ENCODE results near the gene METTL16. TPM values are rescaled to one million over a fixed set of nuclear protein-coding genes. Genes with fewer than 3 reads are reported as not detected.
"Not testable (repeated sequence)": the region's sequence is repeated elsewhere in the genome, so short reads cannot be mapped to it uniquely, and the experiment has no call there.

Gene METTL16, protein sequence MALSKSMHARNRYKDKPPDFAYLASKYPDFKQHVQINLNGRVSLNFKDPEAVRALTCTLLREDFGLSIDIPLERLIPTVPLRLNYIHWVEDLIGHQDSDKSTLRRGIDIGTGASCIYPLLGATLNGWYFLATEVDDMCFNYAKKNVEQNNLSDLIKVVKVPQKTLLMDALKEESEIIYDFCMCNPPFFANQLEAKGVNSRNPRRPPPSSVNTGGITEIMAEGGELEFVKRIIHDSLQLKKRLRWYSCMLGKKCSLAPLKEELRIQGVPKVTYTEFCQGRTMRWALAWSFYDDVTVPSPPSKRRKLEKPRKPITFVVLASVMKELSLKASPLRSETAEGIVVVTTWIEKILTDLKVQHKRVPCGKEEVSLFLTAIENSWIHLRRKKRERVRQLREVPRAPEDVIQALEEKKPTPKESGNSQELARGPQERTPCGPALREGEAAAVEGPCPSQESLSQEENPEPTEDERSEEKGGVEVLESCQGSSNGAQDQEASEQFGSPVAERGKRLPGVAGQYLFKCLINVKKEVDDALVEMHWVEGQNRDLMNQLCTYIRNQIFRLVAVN
- total RNA-seq (2014; rRNA removed; shearing (Covaris generic)) = 20.2 and 21.2 TPM in 2 replicates

DNA sequence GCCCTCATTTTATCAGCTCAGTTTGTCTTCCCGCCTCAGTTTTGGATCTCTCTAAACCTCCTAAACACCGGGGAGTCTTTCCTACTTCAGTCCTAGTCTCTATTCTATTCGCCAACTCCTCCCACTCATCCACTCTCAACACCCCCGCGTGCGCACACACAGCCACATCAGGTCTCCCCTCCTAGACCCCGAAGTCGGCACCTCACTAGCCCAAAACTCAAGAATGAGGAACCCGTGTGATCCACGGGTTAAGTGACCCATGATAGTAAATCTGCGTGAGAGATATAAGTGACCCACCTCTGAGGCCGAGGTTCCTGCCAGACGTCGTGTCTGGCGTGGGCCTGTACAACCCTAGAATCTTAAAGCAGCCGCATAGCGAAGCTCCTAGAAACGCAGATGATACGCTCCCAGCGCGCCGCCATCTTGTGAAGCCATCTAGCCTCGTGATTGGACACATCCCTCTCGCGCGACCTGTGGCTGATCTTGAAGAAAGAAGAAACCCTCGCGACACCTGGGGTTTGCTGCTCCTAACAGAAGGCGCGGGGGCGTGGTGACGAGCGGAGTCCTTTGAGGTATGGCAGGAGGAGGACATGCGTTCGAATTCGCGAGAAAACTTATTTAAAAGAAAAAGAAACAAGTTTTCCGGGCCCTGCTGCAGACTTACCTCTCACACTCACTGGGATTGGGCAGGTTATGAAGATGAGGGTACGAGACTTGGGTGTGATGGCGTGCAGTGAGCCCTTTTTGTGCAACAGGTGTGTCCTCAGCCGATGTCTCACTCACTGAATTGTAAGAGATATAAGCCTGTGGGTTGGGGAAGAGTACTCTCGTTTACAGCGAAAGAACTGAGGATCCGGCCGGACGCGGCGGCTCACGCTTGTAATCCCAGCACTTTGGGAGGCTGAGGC, at the start of gene METTL16:
TSS of gene METTL16 (minus strand) at position 427 of the 908 bp plus-strand sequence. CDS start 9,557 bp downstream, outside the sequence.
- peak; percentile 99 for DNase-seq (ENCODE audit: low read depth)

DNA sequence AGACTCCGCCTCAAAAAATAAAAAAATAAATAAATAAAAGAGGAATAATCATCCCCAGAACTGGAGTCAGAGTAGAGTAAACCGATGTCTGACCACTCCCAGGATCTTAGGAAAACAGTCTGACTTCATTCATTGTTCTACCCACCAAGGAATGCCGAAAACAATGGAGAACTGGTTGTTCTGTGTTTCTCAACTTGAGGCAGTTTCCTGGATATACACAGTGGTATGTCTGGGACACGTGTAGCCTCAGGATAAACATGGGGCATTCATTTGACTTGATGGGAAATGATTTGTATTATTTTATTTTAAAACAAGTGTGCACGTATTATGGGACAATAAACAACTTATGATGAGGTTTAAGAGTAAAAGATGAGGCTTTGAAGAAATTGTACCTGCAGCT, 49.0 kb upstream of the METTL16 start:
- no peak for DNase-seq (ENCODE audit: low read depth)

DNA sequence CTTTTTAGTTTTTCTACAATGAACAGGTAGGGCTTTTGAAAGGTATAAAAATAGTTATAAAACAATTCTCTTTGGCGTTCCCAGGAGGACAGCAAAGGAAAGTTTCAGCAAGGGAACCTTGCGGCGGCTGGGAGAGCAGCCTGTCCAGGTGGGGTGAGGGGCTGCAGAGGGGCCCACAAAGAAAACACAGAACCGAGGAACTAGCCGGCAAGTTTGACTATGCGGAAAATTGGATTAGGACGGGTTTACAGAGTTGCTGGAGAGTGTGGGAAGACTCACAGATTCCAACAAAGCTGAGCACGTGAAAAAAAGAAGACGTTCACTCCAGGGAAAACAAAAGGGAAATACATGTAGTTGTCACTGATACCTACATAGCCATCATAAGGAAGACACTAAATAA, 40.2 kb upstream of the METTL16 start:
- DNase-seq (ENCODE audit: low read depth) = no peak

DNA sequence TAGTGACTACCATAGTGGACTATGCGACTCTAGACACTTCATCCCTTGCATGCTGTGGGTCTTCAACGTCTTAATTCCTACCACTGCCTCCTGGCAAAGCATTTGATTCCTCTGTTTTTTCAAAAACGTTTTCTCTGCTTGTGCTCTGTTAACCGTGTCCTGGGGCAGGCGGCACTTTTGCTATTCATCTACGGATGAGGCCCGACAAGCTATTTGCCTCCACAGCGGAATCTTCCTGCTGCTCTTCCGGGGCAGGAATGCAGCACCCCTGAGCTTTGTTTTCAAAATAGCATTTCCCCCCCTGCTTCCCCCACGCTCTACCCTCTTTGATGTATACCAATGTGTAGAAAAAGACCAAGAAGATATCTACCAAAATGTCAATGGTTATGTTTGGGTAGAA, 39.8 kb upstream of the METTL16 start:
- DNase-seq (ENCODE audit: low read depth) = no peak

DNA sequence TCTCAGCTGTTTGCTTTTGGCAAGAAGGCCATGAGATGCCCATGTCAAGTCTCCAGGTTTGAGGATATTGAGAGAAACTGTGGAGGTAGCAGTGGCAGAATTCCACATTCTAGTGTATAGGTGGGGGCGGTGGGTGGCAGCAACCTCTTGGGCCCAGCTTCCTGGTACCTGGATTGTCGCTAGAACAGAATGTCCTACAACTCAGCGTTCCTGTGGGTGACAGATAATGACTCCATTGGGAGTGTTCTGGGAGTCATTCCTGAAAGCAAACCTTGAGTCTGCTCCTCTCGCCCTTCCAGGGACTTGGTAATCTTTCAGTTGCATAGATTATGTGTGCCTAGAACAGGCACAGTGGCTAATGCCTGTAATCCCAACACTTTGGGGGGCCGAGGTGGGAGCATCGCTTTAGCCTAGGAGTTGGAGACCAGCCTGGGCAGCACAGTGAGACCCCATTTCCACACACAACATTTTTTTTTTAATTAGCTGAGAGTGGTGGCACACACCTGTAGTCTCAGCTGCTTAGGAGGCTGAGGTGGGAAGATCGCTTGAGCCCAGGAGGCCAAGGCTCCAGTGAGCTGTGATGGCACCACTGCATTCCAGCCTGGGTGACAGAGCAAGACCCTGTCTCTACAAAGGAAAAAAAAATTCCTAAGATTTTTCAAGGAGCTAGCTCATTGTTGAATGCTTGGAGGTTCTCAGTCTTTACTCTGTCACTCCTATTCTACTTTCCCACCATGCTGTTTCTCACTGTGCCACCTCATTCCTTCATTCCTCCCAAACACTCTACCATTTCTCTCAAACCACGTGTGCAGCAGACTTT, 37.9 kb upstream of the METTL16 start:
- DNase-seq (ENCODE audit: low read depth) = no peak

DNA sequence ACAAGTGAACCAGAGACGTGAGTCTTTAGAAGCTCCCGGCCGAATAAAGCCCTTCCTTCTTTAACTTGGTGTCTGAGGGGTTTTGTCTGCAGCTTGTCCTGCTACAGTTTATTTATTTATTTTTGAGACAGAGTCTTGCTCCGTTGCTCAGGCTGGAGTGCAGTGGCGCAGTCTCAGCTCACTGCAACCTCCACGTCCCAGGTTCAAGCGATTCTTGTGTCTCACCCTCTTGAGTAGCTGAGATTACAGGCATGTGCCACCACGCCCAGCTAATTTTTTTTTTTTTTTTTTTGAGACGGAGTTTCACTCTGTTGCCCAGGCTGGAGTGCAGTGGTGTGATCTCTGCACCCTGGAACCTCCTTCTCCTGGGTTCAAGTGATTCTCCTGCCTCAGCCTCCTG, 36.3 kb upstream of the METTL16 start:
- not testable (repeated sequence) for DNase-seq (ENCODE audit: low read depth)

DNA sequence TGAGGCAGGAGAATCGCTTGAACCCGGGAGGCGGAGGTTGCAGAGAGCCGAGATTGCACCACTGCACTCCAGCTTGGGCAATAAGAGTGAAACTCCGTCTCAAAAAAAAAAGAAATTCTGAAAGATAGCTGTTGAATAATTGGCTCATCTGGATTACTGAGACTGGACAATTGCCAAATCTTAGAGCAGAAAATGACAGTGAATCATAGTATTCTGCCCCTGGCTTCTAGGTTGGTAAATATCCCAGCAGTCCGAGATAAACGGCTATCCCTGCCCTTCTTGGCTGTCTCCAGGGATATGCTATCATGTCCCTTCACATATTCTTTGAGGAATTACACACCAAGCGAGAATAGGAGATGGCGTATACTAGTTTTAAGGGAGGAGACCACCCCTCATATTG, 35.5 kb upstream of the METTL16 start:
- DNase-seq (ENCODE audit: low read depth) = peak; percentile 26

DNA sequence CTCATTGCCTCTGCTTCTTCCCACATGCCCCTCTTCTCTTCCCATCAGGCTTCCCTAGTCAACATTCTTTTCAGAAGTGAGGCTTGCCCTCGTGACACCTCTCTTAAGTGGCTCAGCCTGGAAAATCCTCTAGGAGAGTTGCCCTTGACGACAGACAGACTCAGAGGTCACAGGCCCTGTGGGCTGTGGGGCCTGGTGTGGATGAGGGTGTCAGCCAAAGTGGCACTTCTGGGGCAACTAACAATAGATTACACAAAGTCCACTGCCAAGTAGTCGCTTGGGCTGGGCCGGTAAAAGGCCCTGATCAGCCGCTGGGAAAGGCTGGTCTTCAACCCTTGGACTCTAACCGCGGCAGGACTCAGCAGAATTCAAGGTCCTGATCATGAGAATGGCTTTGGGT, 33.7 kb upstream of the METTL16 start:
- DNase-seq (ENCODE audit: low read depth) = no peak

DNA sequence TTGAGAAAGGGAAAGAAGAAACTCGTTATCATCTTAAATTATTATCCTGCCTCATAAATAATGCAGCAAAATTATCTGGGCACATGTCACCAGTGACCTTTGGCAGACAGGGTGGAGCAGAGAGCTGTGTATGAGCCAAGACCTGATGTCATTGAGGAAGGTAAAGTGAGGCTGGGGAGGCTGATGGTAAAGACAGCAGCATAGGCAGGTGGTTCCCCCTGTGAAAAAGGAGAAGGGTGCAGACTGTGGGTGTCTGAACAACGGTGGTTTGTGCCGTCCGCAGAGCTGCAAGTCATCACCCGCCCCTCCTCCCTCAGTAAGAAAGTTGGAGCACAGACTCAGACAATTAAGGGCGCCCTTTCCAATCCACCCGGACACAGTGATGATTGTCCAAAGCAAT, 30.8 kb upstream of the METTL16 start:
- DNase-seq (ENCODE audit: low read depth) = no peak

DNA sequence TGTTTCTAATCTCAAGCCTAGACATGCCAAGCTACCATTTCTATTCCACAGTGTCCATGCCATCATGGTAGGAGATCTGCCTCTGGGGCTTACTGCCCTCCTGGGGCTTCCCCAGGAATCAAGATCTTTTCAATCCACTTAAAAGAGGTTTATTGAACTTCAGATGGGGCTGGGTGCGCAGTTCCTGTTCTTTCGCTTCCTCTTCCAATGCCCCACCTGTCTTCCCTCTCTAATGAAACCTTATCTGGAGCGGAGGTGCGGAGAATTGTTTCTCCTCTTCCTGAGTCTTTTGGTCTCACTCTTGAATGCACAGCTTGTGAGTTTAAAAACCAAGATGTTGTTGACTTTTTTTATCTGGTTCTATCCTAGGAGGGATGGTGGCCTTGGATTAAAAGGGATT, 30.4 kb upstream of the METTL16 start:
- no peak for DNase-seq (ENCODE audit: low read depth)

DNA sequence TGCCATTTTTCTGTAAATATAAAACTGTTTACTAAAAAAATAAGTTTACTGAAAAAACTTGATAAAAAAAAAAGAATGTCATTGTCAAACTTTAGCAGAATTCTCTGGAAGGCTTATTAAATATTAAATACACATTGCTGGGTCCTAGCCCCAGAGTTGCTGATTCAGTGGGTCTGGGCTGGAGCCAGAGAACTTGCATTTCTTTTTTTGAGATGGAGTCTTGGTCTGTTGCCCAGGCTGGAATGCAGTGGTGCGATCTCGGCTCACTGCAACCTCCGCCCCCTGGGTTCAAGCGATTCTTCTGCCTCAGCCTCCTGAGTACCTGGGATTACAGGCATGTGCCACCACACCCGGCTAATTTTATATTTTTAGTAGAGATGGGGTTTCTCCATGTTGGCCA, 25.9 kb upstream of the METTL16 start:
- DNase-seq (ENCODE audit: low read depth) = not testable (repeated sequence)

DNA sequence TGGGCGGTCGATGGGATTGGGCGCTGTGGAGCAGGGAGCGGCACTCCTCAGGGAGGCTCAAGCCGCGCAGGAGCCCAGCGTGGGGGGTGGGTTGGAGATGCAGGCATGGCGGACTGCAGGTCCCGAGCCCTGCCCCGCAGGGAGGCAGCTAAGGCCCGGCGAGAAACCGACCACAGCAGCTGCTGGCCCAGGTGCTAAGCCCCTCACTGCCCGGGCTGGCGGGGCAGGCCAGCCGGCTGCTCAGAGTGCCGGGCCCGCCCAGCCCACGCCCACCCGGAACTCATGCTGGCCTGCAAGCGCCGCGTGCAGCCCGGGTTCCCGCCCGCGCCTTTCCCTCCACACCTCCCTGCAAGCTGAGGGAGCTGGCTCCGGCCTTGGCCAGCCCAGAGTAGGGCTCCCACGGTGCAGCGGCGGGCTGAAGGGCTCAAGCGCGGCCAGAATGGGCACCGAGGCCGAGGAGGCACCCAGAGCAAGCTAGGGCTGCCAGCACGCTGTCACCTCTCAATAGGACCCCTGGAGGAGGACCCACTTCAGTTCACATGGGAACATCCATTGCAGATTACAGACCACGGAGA, 20.5 kb upstream of the METTL16 start:
- DNase-seq (ENCODE audit: low read depth) = no peak

DNA sequence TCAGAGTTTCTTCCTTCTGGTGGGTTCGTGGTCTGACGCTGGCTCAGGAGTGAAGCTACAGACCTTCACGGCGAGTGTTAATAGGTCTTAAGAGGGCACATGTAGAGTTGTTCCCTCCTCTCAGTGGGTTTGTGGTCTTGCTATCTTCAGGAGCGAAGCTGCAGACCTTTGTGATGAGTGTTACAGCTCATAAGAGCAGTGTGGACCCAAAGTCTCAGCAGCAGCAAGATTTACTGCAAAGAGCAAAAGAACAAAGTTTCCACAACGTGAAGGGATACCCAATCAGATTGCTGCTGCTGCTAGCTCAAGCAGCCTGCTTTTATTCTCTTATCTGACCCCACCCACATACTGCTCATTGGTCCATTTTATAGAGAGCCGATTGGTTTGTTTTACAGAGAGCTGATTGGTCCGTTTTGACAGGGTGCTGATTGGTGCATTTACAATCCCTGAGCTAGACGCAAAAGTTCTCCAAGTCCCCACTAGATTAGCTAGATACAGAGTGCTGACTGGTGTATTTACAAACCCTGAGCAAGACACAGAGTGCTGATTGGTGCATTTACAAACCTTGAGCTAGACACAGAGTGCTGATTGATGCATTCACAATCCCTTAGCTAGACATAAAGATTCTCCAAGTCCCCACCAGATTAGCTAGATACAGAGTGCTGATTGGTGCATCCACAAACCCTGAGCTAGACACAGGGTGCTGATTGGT, 19.7 kb upstream of the METTL16 start:
- not testable (repeated sequence) for DNase-seq (ENCODE audit: low read depth)

DNA sequence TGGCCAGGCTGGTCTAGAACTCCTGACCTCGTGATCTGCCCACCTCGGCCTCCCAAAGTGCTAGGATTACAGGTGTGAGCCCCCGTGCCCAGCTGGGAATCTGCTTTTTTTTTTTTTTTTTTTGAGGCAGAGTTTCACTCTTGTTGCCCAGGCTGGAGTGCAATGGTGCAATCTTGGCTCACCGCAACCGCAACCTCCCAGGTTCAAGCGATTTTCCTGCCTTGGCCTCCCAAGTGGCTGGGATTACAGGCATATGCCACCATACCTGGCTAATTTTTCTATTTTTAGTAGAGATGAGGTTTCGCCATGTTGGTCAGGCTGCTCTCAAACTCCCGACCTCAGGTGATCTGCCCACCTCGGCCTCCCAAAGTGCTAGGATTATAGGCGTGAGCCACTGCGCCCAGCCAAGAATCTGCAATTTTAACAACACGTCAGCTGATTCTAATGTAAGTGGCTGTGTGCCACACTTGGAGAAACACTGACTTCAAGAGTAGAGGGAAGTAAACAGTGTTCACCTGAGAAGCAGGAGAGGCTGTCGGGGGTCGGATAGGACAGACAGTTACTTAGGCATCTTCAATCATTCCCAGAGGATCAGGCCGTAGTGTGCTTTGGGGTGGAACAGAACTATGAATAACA, 10.2 kb upstream of the METTL16 start:
- DNase-seq (ENCODE audit: low read depth) = not testable (repeated sequence)

DNA sequence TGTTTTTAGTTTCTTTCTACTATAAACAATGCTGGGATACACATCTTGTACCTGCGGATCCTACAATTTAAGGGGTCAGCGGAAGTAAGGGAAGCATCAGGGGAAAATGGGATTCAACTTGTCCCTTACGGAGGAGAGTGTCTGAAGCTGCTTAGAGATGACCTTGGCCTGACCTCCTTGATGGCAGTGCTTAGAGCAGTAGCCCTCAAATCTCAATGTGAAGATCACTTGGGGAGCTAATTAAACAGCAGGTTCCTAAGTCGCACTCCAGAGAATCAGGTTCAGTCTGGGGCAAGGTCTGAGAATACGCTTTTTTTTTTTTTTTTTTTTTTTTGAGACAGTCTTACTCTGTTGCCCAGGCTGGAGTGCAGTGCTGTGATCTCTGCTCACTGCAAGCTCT, 9.6 kb upstream of the METTL16 start:
- DNase-seq (ENCODE audit: low read depth) = no peak

DNA sequence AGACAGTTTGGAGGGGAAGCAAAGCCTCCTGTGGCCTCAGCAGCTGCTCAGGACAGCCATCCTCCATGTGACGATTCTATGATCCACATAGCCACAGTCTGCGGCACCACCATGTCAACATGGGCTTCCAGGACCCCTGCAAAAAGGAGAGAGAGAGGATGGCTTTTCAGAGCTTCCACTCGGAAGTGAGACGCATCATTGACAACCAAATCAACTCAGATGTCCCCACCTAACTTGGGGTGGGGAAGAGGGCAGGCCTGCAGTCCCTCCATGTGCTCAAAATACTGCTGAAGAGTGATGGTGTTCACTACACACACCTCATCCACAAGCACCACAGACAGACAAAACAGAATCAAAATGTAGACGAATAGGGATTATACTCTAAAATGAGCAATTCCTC, 5.9 kb upstream of the METTL16 start:
- no peak for DNase-seq (ENCODE audit: low read depth)

DNA sequence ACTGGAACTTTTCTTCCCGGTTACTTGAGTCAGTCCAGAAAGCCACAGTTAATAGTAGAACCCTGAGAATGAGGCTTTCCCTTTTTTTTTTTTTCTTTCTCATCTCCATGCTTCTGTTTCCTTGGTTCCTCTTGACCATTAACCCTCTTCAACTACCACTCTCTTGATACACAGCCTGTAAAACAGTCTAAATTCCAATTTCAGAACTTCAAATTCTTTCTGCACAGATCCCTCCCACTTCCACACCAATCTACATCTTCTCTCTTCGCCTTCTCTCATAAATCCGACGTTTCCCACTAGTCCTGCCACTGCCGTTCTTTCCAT, 588 bp downstream of the METTL16 start:
- no peak for DNase-seq (ENCODE audit: low read depth)

DNA sequence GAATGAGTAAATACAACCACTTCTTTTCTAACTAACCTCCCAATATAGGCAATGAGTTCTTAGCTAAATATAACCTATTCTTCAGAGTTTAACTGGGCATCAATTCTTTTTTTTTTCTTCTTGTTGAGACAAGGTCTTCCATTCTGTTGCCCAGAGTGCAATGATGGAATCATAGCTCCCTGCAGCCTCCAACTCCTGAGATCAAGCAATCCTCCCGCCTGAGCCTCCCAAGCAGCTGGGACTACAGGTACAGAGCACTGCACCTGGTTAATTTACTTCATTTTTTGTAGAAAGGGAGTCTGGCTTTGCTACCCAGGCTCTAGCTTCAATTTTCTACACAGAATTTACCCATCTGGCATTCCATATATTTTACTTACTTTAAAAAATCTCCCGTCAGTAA, 1.1 kb downstream of the METTL16 start:
- no peak for DNase-seq (ENCODE audit: low read depth)

DNA sequence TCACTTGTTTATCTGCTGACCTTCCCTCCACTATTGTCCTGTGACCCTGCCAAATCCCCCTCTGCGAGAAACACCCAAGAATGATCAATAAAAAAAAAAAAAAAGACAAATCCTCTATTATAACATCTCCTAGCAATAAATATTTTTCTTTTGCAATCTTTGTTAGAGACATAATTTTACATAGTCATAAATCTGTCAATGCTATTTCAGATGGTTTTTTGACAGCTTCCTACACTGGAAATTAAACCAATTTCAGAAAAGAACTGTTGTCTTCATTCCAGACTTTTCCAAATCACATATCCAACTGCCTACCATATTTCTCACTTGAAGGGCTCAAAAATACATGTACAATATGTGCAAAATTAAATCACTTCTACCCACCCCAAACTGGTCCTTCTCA, 3.7 kb downstream of the METTL16 start:
- DNase-seq (ENCODE audit: low read depth) = no peak

DNA sequence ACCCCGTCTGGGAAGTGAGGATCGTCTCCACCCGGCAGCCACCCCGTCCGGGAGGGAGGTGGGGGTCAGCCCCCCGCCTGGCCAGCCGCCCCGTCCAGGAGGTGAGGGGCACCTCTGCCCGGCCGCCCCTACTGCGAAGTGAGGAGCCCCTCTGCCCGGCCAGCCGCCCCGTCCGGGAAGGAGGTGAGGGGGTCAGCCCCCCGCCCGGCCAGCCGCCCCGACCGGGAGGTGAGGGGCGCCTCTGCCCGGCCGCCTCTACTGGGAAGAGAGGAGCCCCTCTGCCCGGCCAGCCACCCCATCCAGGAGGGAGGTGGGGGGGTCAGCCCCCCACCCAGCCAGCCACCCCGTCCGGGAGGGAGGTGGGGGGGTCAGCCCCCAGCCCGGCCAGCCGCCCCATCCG, 4.7 kb downstream of the METTL16 start:
- DNase-seq (ENCODE audit: low read depth) = not testable (repeated sequence)
